WTC11 (cell line): ENCODE measurements around the gene NTMT1. TPM values are rescaled to one million over a fixed set of nuclear protein-coding genes. Genes with fewer than 3 reads are reported as not detected.

Source experiments
- ATAC-seq: fragments of 200-7000 bp; cut with Tn5 transposase; 2 replicates; pipeline ENCODE4 v1.10.0; 2021; ENCODE audit warnings: mild to moderate bottlenecking, moderate library complexity
- CTCF ChIA-PET: fragments of 300-600 bp; sonication (Branson Sonifier 250); formaldehyde crosslinking; loops from one replicate; lab custom pipeline; 2021; ENCODE audit warnings: antibody characterized with exemption; lab: Charles Lee
- POLR2A ChIA-PET: fragments of 350-600 bp; sonication (Branson Sonifier 250); formaldehyde crosslinking; loops from one replicate; lab custom pipeline; 2021; ENCODE audit warnings: antibody characterized with exemption; lab: Charles Lee
- DNase-seq: peaks from one replicate; pipeline ENCODE4 v3.0.0; 2021; ENCODE audit warnings: low spot score
- H3K27ac Mint-ChIP-seq: 2 replicates; pipeline ENCODE4 v1.8.0; 2021; ENCODE audit warnings: mixed read lengths
- H3K27me3 Mint-ChIP-seq: 2 replicates; pipeline ENCODE4 v1.8.0; 2021; ENCODE audit warnings: low read depth, mild to moderate bottlenecking, moderate library complexity, mixed read lengths
- H3K36me3 Mint-ChIP-seq: 2 replicates; pipeline ENCODE4 v1.8.0; 2021; ENCODE audit warnings: mixed read lengths
- H3K4me1 Mint-ChIP-seq: 2 replicates; pipeline ENCODE4 v1.8.0; 2022; ENCODE audit warnings: mixed read lengths
- H3K4me3 Mint-ChIP-seq: 2 replicates; pipeline ENCODE4 v1.8.0; 2021; ENCODE audit warnings: mild to moderate bottlenecking, moderate library complexity, mixed read lengths
- H3K9me3 Mint-ChIP-seq: 2 replicates; pipeline ENCODE4 v1.8.0; 2021; ENCODE audit warnings: mixed read lengths
- CBFB ChIP-seq: sonication (generic); formaldehyde crosslinking; IDR thresholded peaks from 2 replicates; pipeline ENCODE4 v1.8.1; 2022; ENCODE audit warnings: mild to moderate bottlenecking, low read depth, missing genetic modification reagents
- ESRRA ChIP-seq: sonication (generic); formaldehyde crosslinking; IDR thresholded peaks from 2 replicates; pipeline ENCODE4 v1.8.1; 2022; ENCODE audit warnings: mild to moderate bottlenecking, missing genetic modification reagents, borderline replicate concordance
- FOXJ3 ChIP-seq: sonication (generic); formaldehyde crosslinking; IDR thresholded peaks from 2 replicates; pipeline ENCODE4 v1.9.0; 2021; ENCODE audit warnings: missing genetic modification reagents, mild to moderate bottlenecking, borderline replicate concordance
- IRF2 ChIP-seq: sonication (generic); formaldehyde crosslinking; IDR thresholded peaks from 2 replicates; pipeline ENCODE4 v1.8.0; 2022; ENCODE audit warnings: low read depth, missing genetic modification reagents, borderline replicate concordance
- JUN ChIP-seq: sonication (generic); formaldehyde crosslinking; IDR thresholded peaks from 2 replicates; pipeline ENCODE4 v1.8.0; 2023; ENCODE audit warnings: mild to moderate bottlenecking, missing genetic modification reagents
- KAT7 ChIP-seq: sonication (generic); formaldehyde crosslinking; IDR thresholded peaks from 2 replicates; pipeline ENCODE4 v1.8.1; 2023; ENCODE audit warnings: missing genetic modification reagents, mild to moderate bottlenecking, borderline replicate concordance
- NFYB ChIP-seq: sonication (generic); formaldehyde crosslinking; conservative IDR thresholded peaks from 2 replicates; pipeline ENCODE4 v1.8.0; 2022; ENCODE audit warnings: low read depth, missing genetic modification reagents
- OVOL2 ChIP-seq: fragments of 250-450 bp; sonication (Bioruptor Pico); IDR thresholded peaks from 2 replicates; pipeline ENCODE4 v1.9.0; 2021; ENCODE audit warnings: mild to moderate bottlenecking, borderline replicate concordance
- SMAD4 ChIP-seq: sonication (generic); formaldehyde crosslinking; IDR thresholded peaks from 2 replicates; pipeline ENCODE4 v1.8.0; 2022; ENCODE audit warnings: mild to moderate bottlenecking, missing genetic modification reagents
- ZBTB21 ChIP-seq: sonication (generic); formaldehyde crosslinking; IDR thresholded peaks from 2 replicates; pipeline ENCODE4 v1.8.1; 2023; ENCODE audit warnings: mild to moderate bottlenecking, missing genetic modification reagents, borderline replicate concordance
- ZNF232 ChIP-seq: sonication (generic); formaldehyde crosslinking; IDR thresholded peaks from 2 replicates; pipeline ENCODE4 v1.8.0; 2022; ENCODE audit warnings: mild to moderate bottlenecking, missing genetic modification reagents
- ZNF671 ChIP-seq: fragments of 250-450 bp; sonication (Bioruptor Pico); IDR thresholded peaks from 2 replicates; pipeline ENCODE4 v1.8.0; 2021; ENCODE audit warnings: mild to moderate bottlenecking
- total RNA-seq: library from RNA; stranded (reverse); gene quantifications from 3 replicates; pipeline ENCODE4 v1.2.3, GENCODE V29; 2021
- TF ChIP-seq, protein P1 (sequence below): fragments of 250-450 bp; sonication (Bioruptor Pico); IDR thresholded peaks from 2 replicates; pipeline ENCODE4 v2.1.2; 2022; ENCODE audit warnings: mild to moderate bottlenecking, moderate library complexity
- TF ChIP-seq, protein P2 (sequence below): sonication (generic); formaldehyde crosslinking; IDR thresholded peaks from 2 replicates; pipeline ENCODE4 v1.8.1; 2023; ENCODE audit warnings: mild to moderate bottlenecking, missing genetic modification reagents, moderate library complexity
- TF ChIP-seq, protein P3 (sequence below): fragments of 250-450 bp; sonication (Bioruptor Pico); IDR thresholded peaks from 2 replicates; pipeline ENCODE4 v1.8.0; 2021; ENCODE audit warnings: mild to moderate bottlenecking
- TF ChIP-seq, protein P4 (sequence below): sonication (generic); formaldehyde crosslinking; IDR thresholded peaks from 2 replicates; pipeline ENCODE4 v1.8.0; 2022; ENCODE audit warnings: mild to moderate bottlenecking, missing genetic modification reagents
- TF ChIP-seq, protein P5 (sequence below): sonication (generic); formaldehyde crosslinking; IDR thresholded peaks from 2 replicates; pipeline ENCODE4 v1.8.1; 2023; ENCODE audit warnings: mild to moderate bottlenecking, missing genetic modification reagents
- TF ChIP-seq, protein P6 (sequence below): sonication (generic); formaldehyde crosslinking; IDR thresholded peaks from 2 replicates; pipeline ENCODE4 v1.8.0; 2023; ENCODE audit warnings: missing genetic modification reagents

The NTMT1 gene
- total RNA-seq, 1 experiment from 2014 or later: 71.1 TPM

DNA sequence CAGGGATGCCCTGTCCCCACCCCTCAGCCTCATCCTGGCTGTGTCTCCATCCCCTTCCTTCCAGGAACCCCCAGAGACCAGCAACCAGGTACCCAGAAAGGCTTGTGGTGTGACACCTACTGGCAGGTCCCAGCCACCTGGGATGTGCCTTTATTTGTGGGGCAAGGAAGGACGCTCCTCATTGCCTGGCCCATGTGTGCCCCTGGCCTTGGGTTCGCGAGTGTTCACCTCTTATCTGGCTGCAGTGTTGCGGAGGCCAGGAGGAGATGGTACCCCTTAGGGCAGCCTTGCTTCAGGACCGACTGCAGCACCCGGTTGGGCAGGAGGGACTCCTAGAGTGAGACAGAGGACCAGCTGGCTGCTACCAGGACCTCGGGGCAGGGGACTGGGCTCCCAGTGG lies 13.8 kb upstream of the NTMT1 start:
- DNase-seq (no peak), ATAC-seq (no peak)
- TF ChIP-seq NFYB (no peak), KAT7 (CRISPR knock-in tag) (no peak), SMAD4 (CRISPR knock-in tag) (no peak), JUN (CRISPR knock-in tag) (no peak), IRF2 (CRISPR knock-in tag) (no peak), CBFB (CRISPR knock-in tag) (no peak), ESRRA (CRISPR knock-in tag) (no peak), FOXJ3 (no peak), ZNF671 (CRISPR knock-in tag) (no peak), OVOL2 (CRISPR knock-in tag) (no peak), ZNF232 (CRISPR knock-in tag) (no peak), ZBTB21 (CRISPR knock-in tag) (no peak)
- TF ChIP-seq, protein P1, sequence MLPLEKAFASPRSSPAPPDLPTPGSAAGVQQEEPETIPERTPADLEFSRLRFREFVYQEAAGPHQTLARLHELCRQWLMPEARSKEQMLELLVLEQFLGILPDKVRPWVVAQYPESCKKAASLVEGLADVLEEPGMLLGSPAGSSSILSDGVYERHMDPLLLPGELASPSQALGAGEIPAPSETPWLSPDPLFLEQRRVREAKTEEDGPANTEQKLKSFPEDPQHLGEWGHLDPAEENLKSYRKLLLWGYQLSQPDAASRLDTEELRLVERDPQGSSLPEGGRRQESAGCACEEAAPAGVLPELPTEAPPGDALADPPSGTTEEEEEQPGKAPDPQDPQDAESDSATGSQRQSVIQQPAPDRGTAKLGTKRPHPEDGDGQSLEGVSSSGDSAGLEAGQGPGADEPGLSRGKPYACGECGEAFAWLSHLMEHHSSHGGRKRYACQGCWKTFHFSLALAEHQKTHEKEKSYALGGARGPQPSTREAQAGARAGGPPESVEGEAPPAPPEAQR: no peak
- TF ChIP-seq, protein P2, sequence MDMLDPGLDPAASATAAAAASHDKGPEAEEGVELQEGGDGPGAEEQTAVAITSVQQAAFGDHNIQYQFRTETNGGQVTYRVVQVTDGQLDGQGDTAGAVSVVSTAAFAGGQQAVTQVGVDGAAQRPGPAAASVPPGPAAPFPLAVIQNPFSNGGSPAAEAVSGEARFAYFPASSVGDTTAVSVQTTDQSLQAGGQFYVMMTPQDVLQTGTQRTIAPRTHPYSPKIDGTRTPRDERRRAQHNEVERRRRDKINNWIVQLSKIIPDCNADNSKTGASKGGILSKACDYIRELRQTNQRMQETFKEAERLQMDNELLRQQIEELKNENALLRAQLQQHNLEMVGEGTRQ (CRISPR knock-in tag): no peak
- TF ChIP-seq, protein P3, sequence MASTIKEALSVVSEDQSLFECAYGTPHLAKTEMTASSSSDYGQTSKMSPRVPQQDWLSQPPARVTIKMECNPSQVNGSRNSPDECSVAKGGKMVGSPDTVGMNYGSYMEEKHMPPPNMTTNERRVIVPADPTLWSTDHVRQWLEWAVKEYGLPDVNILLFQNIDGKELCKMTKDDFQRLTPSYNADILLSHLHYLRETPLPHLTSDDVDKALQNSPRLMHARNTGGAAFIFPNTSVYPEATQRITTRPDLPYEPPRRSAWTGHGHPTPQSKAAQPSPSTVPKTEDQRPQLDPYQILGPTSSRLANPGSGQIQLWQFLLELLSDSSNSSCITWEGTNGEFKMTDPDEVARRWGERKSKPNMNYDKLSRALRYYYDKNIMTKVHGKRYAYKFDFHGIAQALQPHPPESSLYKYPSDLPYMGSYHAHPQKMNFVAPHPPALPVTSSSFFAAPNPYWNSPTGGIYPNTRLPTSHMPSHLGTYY (CRISPR knock-in tag): no peak
- TF ChIP-seq, protein P4, sequence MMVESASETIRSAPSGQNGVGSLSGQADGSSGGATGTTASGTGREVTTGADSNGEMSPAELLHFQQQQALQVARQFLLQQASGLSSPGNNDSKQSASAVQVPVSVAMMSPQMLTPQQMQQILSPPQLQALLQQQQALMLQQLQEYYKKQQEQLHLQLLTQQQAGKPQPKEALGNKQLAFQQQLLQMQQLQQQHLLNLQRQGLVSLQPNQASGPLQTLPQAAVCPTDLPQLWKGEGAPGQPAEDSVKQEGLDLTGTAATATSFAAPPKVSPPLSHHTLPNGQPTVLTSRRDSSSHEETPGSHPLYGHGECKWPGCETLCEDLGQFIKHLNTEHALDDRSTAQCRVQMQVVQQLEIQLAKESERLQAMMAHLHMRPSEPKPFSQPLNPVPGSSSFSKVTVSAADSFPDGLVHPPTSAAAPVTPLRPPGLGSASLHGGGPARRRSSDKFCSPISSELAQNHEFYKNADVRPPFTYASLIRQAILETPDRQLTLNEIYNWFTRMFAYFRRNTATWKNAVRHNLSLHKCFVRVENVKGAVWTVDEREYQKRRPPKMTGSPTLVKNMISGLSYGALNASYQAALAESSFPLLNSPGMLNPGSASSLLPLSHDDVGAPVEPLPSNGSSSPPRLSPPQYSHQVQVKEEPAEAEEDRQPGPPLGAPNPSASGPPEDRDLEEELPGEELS (CRISPR knock-in tag): no peak
- TF ChIP-seq, protein P5, sequence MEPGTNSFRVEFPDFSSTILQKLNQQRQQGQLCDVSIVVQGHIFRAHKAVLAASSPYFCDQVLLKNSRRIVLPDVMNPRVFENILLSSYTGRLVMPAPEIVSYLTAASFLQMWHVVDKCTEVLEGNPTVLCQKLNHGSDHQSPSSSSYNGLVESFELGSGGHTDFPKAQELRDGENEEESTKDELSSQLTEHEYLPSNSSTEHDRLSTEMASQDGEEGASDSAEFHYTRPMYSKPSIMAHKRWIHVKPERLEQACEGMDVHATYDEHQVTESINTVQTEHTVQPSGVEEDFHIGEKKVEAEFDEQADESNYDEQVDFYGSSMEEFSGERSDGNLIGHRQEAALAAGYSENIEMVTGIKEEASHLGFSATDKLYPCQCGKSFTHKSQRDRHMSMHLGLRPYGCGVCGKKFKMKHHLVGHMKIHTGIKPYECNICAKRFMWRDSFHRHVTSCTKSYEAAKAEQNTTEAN (CRISPR knock-in tag): no peak
- TF ChIP-seq, protein P6, sequence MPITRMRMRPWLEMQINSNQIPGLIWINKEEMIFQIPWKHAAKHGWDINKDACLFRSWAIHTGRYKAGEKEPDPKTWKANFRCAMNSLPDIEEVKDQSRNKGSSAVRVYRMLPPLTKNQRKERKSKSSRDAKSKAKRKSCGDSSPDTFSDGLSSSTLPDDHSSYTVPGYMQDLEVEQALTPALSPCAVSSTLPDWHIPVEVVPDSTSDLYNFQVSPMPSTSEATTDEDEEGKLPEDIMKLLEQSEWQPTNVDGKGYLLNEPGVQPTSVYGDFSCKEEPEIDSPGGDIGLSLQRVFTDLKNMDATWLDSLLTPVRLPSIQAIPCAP (CRISPR knock-in tag): no peak
- ChIA-PET POLR2A (no interaction called here), CTCF (interaction anchor here (1.4 to 5.1 kb wide), 4 partner anchors 12 to 485 kb away, joined by 4 to 65 read pairs (median 14); partner anchors contain the start of gene NTMT1)
- no peak overlapping the region for H3K4me3 Mint-ChIP-seq
- H3K27me3 Mint-ChIP-seq: peaks cover 11% of the 10 kb centered on the region
- peaks cover 16% of the 10 kb centered on the region for H3K4me1 Mint-ChIP-seq
- no peaks in the 10 kb centered on the region for H3K36me3 Mint-ChIP-seq
- H3K27ac Mint-ChIP-seq: no peak overlapping the region
- H3K9me3 Mint-ChIP-seq: no peaks in the 10 kb centered on the region
